ENCODE data around the gene IL23R. TPM values are rescaled to one million over a fixed set of nuclear protein-coding genes. Genes with fewer than 3 reads are reported as not detected.

IL23R gene
- total RNA-seq, 1 donor from 2014 or later, result not detected

- DNase-seq (ENCODE audit: low read depth) (no peak), FAIRE-seq (no peak)
- no peak overlapping the region for H3K27ac Mint-ChIP-seq (ENCODE audit: unreplicated experiment)
- Histone ChIP-seq H4K20me1 (ENCODE audit: insufficient read depth, low read length) (no peaks in the 10 kb centered on the region), H3K9ac (ENCODE audit: low read length) (no peak overlapping the region), H3K27me3 (ENCODE audit: insufficient read depth, low read length) (peaks cover 2% of the 10 kb centered on the region), H3K79me2 (ENCODE audit: insufficient read depth, low read length) (no peaks in the 10 kb centered on the region), H3K4me2 (ENCODE audit: low read length) (no peak overlapping the region), H3K9me3 (ENCODE audit: insufficient read depth, low read depth, low read length) (peaks cover 3% of the 10 kb centered on the region), H3K4me3 (ENCODE audit: insufficient read depth, low read depth, low read length) (no peak overlapping the region), H2AFZ (ENCODE audit: low read depth, low read length) (no peak overlapping the region), H3K4me1 (ENCODE audit: insufficient read depth, low read length) (no peaks in the 10 kb centered on the region), H3K36me3 (ENCODE audit: insufficient read depth, low read length) (no peaks in the 10 kb centered on the region), H3K27ac (ENCODE audit: low read depth, low read length) (no peak overlapping the region)
- no peak for TF ChIP-seq EZH2 (IDR thresholded peaks at IDR 0.05; ENCODE audit: insufficient read depth, low read length)
- TF ChIP-seq, protein P1, sequence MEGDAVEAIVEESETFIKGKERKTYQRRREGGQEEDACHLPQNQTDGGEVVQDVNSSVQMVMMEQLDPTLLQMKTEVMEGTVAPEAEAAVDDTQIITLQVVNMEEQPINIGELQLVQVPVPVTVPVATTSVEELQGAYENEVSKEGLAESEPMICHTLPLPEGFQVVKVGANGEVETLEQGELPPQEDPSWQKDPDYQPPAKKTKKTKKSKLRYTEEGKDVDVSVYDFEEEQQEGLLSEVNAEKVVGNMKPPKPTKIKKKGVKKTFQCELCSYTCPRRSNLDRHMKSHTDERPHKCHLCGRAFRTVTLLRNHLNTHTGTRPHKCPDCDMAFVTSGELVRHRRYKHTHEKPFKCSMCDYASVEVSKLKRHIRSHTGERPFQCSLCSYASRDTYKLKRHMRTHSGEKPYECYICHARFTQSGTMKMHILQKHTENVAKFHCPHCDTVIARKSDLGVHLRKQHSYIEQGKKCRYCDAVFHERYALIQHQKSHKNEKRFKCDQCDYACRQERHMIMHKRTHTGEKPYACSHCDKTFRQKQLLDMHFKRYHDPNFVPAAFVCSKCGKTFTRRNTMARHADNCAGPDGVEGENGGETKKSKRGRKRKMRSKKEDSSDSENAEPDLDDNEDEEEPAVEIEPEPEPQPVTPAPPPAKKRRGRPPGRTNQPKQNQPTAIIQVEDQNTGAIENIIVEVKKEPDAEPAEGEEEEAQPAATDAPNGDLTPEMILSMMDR (IDR thresholded peaks at IDR 0.05; ENCODE audit: insufficient read depth, low read depth, low read length), result no peak
- H3K9me3 Mint-ChIP-seq (ENCODE audit: unreplicated experiment), result peaks cover 9% of the 10 kb centered on the region
- no peaks in the 10 kb centered on the region for H3K4me1 Mint-ChIP-seq (ENCODE audit: low read depth, unreplicated experiment)
- no peak overlapping the region for H3K4me3 Mint-ChIP-seq (ENCODE audit: unreplicated experiment)
- H3K27me3 Mint-ChIP-seq (ENCODE audit: low read depth, unreplicated experiment), result no peaks in the 10 kb centered on the region
- no peaks in the 10 kb centered on the region for H3K36me3 Mint-ChIP-seq (ENCODE audit: low read depth, unreplicated experiment)
These were observed 90.3 kb downstream of the IL23R start for GRCh38 chr1:67256291-67257172.

DNA sequence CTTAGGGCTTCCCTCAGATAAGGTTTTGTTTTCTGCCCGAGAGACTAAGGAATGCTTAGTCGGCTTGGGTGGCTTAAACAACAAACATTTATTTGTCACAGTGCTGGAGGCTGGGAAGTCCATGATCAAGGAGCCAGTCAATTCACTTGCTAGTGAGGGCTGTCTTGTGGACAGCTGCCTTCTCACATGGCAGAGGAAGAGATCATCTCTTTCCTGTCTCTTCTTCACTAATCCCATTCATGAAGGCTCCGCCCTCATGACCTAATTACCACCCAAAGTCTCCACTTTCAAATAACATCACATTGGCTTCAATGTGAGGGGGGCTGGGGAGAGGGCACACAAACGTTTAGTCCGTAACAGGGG, 90.9 kb downstream of the IL23R start:
- H2AFZ ChIP-seq (ENCODE audit: low read depth, low read length), result no peak overlapping the region
- H3K9me3 ChIP-seq (ENCODE audit: insufficient read depth, low read depth, low read length), result peaks cover 3% of the 10 kb centered on the region

More for the DNA sequence above, 90.9 kb downstream of the IL23R start:
- TF ChIP-seq EZH2 (IDR thresholded peaks at IDR 0.05; ENCODE audit: insufficient read depth, low read length), result no peak
- TF ChIP-seq, protein P1 (IDR thresholded peaks at IDR 0.05; ENCODE audit: insufficient read depth, low read depth, low read length), result no peak
- H3K36me3 ChIP-seq (ENCODE audit: insufficient read depth, low read length), result no peaks in the 10 kb centered on the region
- FAIRE-seq (no peak), DNase-seq (ENCODE audit: low read depth) (no peak)
- H3K4me1 Mint-ChIP-seq (ENCODE audit: low read depth, unreplicated experiment), result no peaks in the 10 kb centered on the region
- H3K79me2 ChIP-seq (ENCODE audit: insufficient read depth, low read length), result no peaks in the 10 kb centered on the region
- H3K4me3 Mint-ChIP-seq (ENCODE audit: unreplicated experiment), result no peak overlapping the region
- no peak overlapping the region for H3K27ac Mint-ChIP-seq (ENCODE audit: unreplicated experiment)
- no peaks in the 10 kb centered on the region for H4K20me1 ChIP-seq (ENCODE audit: insufficient read depth, low read length)
- H3K27ac ChIP-seq (ENCODE audit: low read depth, low read length), result no peak overlapping the region
- H3K27me3 Mint-ChIP-seq (ENCODE audit: low read depth, unreplicated experiment), result no peaks in the 10 kb centered on the region
- H3K4me2 ChIP-seq (ENCODE audit: low read length), result no peak overlapping the region
- H3K9me3 Mint-ChIP-seq (ENCODE audit: unreplicated experiment), result peaks cover 8% of the 10 kb centered on the region
- no peaks in the 10 kb centered on the region for H3K4me1 ChIP-seq (ENCODE audit: insufficient read depth, low read length)
- no peak overlapping the region for H3K9ac ChIP-seq (ENCODE audit: low read length)
- peaks cover 2% of the 10 kb centered on the region for H3K27me3 ChIP-seq (ENCODE audit: insufficient read depth, low read length)
- H3K36me3 Mint-ChIP-seq (ENCODE audit: low read depth, unreplicated experiment), result no peaks in the 10 kb centered on the region
- H3K4me3 ChIP-seq (ENCODE audit: insufficient read depth, low read depth, low read length), result no peak overlapping the region
